A673 (cell line): Measurements from ENCODE around the gene ZNF718.

Experiments used
- CTCF ChIP-seq: fragments of 300-800, 200-600 bp; sonication (generic); conservative IDR thresholded peaks from 2 replicates; pipeline ENCODE4 v1.5.1; 2017; ENCODE audit warnings: low read depth, mild to moderate bottlenecking, antibody characterized with exemption, low read length, moderate library complexity, mixed read lengths
- EZH2 ChIP-seq: fragments of 200-600 bp; sonication (generic); IDR thresholded peaks from 2 replicates; pipeline ENCODE4 v1.6.1; 2017; ENCODE audit warnings: borderline replicate concordance, low read depth, mild to moderate bottlenecking, mixed read lengths, antibody characterized with exemption, low read length; ENCODE audit not compliant: poor library complexity, severe bottlenecking

- TF ChIP-seq CTCF (no peak), EZH2 (no peak)
These were observed 49.5 kb downstream of the ZNF718 start for GRCh38 chr4:173666-174314.
